Measurements from ENCODE around the gene DOK6. TPM values are rescaled to one million over a fixed set of nuclear protein-coding genes. Genes with fewer than 3 reads are reported as not detected.

DOK6 gene
- total RNA-seq, 2 donors from 2014 or later, result 0.59 to 0.61 TPM

- DNase-seq, result no peak
These were observed 357.0 kb downstream of the DOK6 start for GRCh38 chr18:69757733-69758132.

GRCh38 chr18:69758458-69758857 lies 357.8 kb downstream of the DOK6 start:
- intact Hi-C loops (cut with DNase I), result no loop called here
- Histone ChIP-seq H3K9me3 (no peaks in the 10 kb centered on the region), H3K4me3 (no peak overlapping the region), H3K27me3 (no peaks in the 10 kb centered on the region), H3K36me3 (no peaks in the 10 kb centered on the region), H3K4me1 (no peaks in the 10 kb centered on the region), H3K27ac (no peak overlapping the region), H3K9ac (ENCODE audit: low read depth in 2 of 2, low read length in 2 of 2) (no peak overlapping the region)
- DNase-seq, result no peak
- TF ChIP-seq CTCF (IDR thresholded peaks at IDR 0.05), result no peak

More at GRCh38 chr18:69757733-69758132, 357.0 kb downstream of the DOK6 start:
- TF ChIP-seq CTCF (IDR thresholded peaks at IDR 0.05), result no peak
- intact Hi-C loops (cut with DNase I), result no loop called here
- Histone ChIP-seq H3K27ac (no peak overlapping the region), H3K4me1 (no peaks in the 10 kb centered on the region), H3K36me3 (no peaks in the 10 kb centered on the region), H3K4me3 (no peak overlapping the region), H3K27me3 (no peaks in the 10 kb centered on the region), H3K9ac (ENCODE audit: low read depth in 2 of 2, low read length in 2 of 2) (no peak overlapping the region), H3K9me3 (no peaks in the 10 kb centered on the region)

- H3K9ac ChIP-seq (ENCODE audit: low read depth in 2 of 2, low read length in 2 of 2), result no peak overlapping the region
These were observed 358.4 kb downstream of the DOK6 start for GRCh38 chr18:69759046-69759445.

DNA sequence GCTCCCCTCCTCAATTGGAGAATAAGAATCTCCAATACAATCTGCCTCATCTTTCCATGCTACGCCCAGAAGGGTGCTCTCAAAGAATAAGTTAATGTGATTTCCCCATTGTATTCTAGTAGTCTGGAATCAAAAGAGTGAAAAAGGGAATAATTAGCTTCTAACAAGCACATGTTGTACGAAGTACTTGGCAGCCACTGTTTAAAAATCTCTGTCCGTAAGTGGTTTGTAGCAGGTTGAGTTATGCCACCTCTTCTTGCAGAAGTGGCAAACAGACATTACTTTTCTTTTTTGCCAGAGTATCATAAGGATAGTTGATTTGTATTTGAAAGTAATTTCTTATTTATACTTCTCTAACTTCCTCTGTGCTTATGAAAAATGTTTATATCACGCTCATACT lies 362.3 kb downstream of the DOK6 start:
- no peaks in the 10 kb centered on the region for H3K9me3 ChIP-seq
- no peak for DNase-seq
- no peak overlapping the region for H3K4me3 ChIP-seq
- H3K27me3 ChIP-seq, result no peaks in the 10 kb centered on the region
- H3K4me1 ChIP-seq, result no peaks in the 10 kb centered on the region
- no peak for TF ChIP-seq CTCF (IDR thresholded peaks at IDR 0.05)
- no peak overlapping the region for H3K9ac ChIP-seq (ENCODE audit: low read depth in 2 of 2, low read length in 2 of 2)
- intact Hi-C loops (cut with DNase I), result no loop called here
- H3K27ac ChIP-seq, result no peak overlapping the region
- H3K36me3 ChIP-seq, result no peaks in the 10 kb centered on the region

More at GRCh38 chr18:69759046-69759445, 358.4 kb downstream of the DOK6 start:
- Histone ChIP-seq H3K4me3 (no peak overlapping the region), H3K9me3 (no peaks in the 10 kb centered on the region), H3K4me1 (no peaks in the 10 kb centered on the region), H3K36me3 (no peaks in the 10 kb centered on the region), H3K27me3 (no peaks in the 10 kb centered on the region), H3K27ac (no peak overlapping the region)
- TF ChIP-seq CTCF (IDR thresholded peaks at IDR 0.05), result no peak
- no peak for DNase-seq
- intact Hi-C loops (cut with DNase I), result no loop called here

DNA sequence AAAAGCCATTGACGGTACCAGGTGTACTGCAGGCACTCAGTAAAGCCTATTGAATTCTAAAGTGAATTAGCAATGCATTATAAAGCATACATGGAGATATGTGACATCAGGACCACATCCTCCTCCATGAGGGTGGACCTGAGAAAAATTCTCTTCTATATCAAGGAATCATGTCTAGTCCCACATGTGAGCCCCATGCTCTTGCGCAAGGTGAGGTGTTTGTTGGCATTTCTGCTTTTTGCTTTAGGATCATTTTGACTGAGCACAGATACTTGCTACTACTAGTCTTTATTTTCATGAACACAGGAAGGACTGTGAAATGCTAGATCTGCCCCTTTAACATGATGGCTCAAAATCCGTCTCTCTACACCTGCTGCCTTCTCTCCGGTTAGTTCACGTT lies 363.1 kb downstream of the DOK6 start:
- Histone ChIP-seq H3K36me3 (no peaks in the 10 kb centered on the region), H3K9me3 (no peaks in the 10 kb centered on the region), H3K27ac (no peak overlapping the region), H3K4me3 (no peak overlapping the region), H3K4me1 (no peaks in the 10 kb centered on the region), H3K27me3 (no peaks in the 10 kb centered on the region), H3K9ac (ENCODE audit: low read depth in 2 of 2, low read length in 2 of 2) (no peak overlapping the region)
- intact Hi-C loops (cut with DNase I), result no loop called here
- no peak for DNase-seq
- TF ChIP-seq CTCF (IDR thresholded peaks at IDR 0.05), result no peak

DNA sequence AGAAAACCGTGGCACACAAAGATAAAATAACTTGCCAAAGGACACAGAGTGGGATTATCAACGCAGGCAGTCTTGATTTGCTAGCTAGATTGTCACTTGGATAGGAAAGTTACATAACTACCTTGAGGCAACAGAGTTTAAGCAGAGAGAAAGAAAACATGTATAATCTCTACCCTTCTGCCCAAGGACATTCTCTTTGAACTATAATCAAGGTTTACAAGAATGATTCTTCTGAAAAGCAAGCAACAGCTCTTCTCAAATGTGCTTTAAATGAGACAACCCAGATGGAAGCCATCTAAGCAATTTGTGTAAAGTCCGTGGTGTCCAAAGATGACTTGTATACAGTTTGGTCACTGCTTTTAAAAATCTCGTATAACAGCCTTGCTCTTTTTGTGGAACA lies 369.6 kb downstream of the DOK6 start:
- DNase-seq, result no peak
- intact Hi-C loops (cut with DNase I), result no loop called here
- no peaks in the 10 kb centered on the region for H3K36me3 ChIP-seq
- no peaks in the 10 kb centered on the region for H3K27me3 ChIP-seq
- H3K4me1 ChIP-seq, result no peaks in the 10 kb centered on the region
- H3K27ac ChIP-seq, result no peak overlapping the region
- H3K9ac ChIP-seq (ENCODE audit: low read depth in 2 of 2, low read length in 2 of 2), result no peak overlapping the region
- H3K9me3 ChIP-seq, result no peaks in the 10 kb centered on the region
- no peak for TF ChIP-seq CTCF (IDR thresholded peaks at IDR 0.05)
- H3K4me3 ChIP-seq, result no peak overlapping the region

Measured in colonic mucosa (tissue), 4 donors.